ENCODE measurements around the gene IFT52.

DNA sequence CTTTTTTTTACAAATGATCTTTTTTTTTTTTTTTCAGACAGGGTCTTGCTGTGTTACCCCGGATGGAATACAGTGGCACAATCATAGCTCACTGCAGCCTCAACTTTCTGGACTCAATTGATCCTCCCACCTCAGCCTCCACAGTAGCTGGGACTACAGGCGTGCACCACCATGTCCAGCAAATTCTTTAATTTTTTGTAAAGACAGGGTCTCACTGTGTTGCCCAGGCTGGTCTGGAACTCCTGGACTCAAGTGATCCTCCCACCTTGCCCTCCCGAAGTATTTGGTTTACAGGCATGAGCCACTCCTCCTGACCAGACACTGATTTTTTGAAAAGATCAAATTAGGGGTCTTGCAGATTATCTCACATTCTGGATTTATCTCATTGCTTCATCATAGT lies 65.2 kb downstream of the IFT52 start:
- TF ChIP-seq, protein P1, sequence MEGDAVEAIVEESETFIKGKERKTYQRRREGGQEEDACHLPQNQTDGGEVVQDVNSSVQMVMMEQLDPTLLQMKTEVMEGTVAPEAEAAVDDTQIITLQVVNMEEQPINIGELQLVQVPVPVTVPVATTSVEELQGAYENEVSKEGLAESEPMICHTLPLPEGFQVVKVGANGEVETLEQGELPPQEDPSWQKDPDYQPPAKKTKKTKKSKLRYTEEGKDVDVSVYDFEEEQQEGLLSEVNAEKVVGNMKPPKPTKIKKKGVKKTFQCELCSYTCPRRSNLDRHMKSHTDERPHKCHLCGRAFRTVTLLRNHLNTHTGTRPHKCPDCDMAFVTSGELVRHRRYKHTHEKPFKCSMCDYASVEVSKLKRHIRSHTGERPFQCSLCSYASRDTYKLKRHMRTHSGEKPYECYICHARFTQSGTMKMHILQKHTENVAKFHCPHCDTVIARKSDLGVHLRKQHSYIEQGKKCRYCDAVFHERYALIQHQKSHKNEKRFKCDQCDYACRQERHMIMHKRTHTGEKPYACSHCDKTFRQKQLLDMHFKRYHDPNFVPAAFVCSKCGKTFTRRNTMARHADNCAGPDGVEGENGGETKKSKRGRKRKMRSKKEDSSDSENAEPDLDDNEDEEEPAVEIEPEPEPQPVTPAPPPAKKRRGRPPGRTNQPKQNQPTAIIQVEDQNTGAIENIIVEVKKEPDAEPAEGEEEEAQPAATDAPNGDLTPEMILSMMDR (conservative IDR thresholded peaks at IDR 0.05; ENCODE audit: low read length), result no peak
- TF ChIP-seq EZH2phosphoT487 (IDR thresholded peaks at IDR 0.05; ENCODE audit: borderline replicate concordance, low read depth, low read length), result no peak

All from OCI-LY7 (cell line).